ENCODE data around the gene RNASE12.

Gene RNASE12

DNA sequence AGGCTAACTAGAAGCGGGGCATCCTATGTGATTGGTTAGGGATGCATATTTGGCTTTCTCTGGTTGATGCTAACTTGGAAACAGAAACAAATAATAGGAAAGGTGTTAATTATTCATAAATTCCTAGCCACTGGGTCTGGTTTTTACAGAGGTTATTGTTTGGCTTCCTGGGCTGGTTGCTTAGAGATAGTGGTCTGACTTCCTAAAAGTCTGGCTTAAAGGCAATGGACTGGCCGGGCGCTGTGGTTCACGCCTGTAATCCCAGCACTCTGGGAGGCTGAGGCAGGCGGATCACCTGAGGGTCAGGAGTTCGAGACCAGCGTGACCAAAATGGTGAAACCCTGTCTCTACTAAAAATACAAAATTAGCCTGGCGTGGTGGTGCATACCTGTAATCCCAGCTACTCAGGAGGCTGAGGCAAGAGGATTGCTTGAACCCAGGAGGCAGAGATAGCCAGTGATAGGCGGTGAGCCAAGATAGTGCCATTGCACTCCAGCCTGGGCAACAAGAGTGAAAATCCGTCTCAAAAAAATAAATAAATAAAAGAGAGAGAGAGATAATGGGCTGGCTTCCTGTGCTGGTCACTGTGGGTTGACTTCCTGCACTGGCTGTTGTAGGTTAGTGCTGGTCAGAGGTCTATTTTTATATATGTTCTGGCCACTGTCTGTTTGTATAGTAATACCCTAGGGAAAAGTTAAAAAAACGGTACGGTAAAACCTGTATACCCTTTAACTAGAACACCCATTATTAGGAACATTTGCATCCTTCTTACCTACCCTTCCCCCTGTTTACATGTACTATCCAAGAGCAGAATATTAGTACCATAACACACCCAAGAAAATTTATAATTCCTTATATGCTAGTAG lies 26.2 kb upstream of the RNASE12 start:
- H2BK120ac ChIP-seq (ENCODE audit: low read depth, low read length) = no peak overlapping the region
- H3K79me2 ChIP-seq (ENCODE audit: control insufficient read depth, insufficient read depth, low read length) = no peaks in the 10 kb centered on the region
- H3K27ac ChIP-seq (ENCODE audit: low read depth, low read length) = no peak overlapping the region
- no peak overlapping the region for H3K9ac ChIP-seq (ENCODE audit: low read length)
- no peak overlapping the region for H3K18ac ChIP-seq (ENCODE audit: low read length)
- peaks cover 4% of the 10 kb centered on the region for H3K4me1 ChIP-seq (ENCODE audit: control insufficient read depth, low read depth, low read length)
- H3K23ac ChIP-seq (ENCODE audit: low read length) = no peak overlapping the region
- DNase-seq = no peak
- no peak overlapping the region for H4K8ac ChIP-seq (ENCODE audit: low read depth, low read length)
- no peak overlapping the region for H3K4ac ChIP-seq (ENCODE audit: low read depth, low read length)
- H2BK15ac ChIP-seq (replicated peaks; ENCODE audit: low read depth) = no peak overlapping the region
- H3K36me3 ChIP-seq (ENCODE audit: control insufficient read depth, insufficient read depth, low read length) = no peaks in the 10 kb centered on the region
- H3K79me1 ChIP-seq (ENCODE audit: low read length) = no peaks in the 10 kb centered on the region
- no peak overlapping the region for H2AK5ac ChIP-seq (ENCODE audit: low read length)
- no peak overlapping the region for H4K5ac ChIP-seq (ENCODE audit: low read length)
- no peak overlapping the region for H3K56ac ChIP-seq (ENCODE audit: low read length)
- H3K4me2 ChIP-seq (ENCODE audit: low read length) = no peak overlapping the region
- no peaks in the 10 kb centered on the region for H3K27me3 ChIP-seq (ENCODE audit: insufficient read depth, low read length, poor library complexity)
- no peak overlapping the region for H3K4me3 ChIP-seq (ENCODE audit: low read length)
- no CpG with 5 or more reads among the region's 12 CpGs for WGBS (ENCODE audit: extremely low coverage, insufficient coverage, low lambda C conversion rate)
- H2BK5ac ChIP-seq (ENCODE audit: low read length) = no peak overlapping the region

GRCh38 chr14:20615996-20616395 lies 24.8 kb upstream of the RNASE12 start:
- peaks cover 9% of the 10 kb centered on the region for H3K4me1 ChIP-seq (ENCODE audit: control insufficient read depth, low read depth, low read length)
- no peak overlapping the region for H2BK15ac ChIP-seq (replicated peaks; ENCODE audit: low read depth)
- no peak overlapping the region for H2BK5ac ChIP-seq (ENCODE audit: low read length)
- H3K9ac ChIP-seq (ENCODE audit: low read length) = no peak overlapping the region
- H3K4me2 ChIP-seq (ENCODE audit: low read length) = no peak overlapping the region
- no peaks in the 10 kb centered on the region for H3K36me3 ChIP-seq (ENCODE audit: control insufficient read depth, insufficient read depth, low read length)
- H4K5ac ChIP-seq (ENCODE audit: low read length) = no peak overlapping the region
- H3K18ac ChIP-seq (ENCODE audit: low read length) = no peak overlapping the region
- DNase-seq = no peak
- no peak overlapping the region for H3K4ac ChIP-seq (ENCODE audit: low read depth, low read length)
- no peak overlapping the region for H4K8ac ChIP-seq (ENCODE audit: low read depth, low read length)
- H3K23ac ChIP-seq (ENCODE audit: low read length) = no peak overlapping the region
- H3K27me3 ChIP-seq (ENCODE audit: insufficient read depth, low read length, poor library complexity) = no peaks in the 10 kb centered on the region
- no peak overlapping the region for H2AK5ac ChIP-seq (ENCODE audit: low read length)
- H3K27ac ChIP-seq (ENCODE audit: low read depth, low read length) = no peak overlapping the region
- H2BK120ac ChIP-seq (ENCODE audit: low read depth, low read length) = no peak overlapping the region
- no peak overlapping the region for H3K4me3 ChIP-seq (ENCODE audit: low read length)
- H3K79me2 ChIP-seq (ENCODE audit: control insufficient read depth, insufficient read depth, low read length) = no peaks in the 10 kb centered on the region
- no CpG with 5 or more reads among the region's 5 CpGs for WGBS (ENCODE audit: extremely low coverage, insufficient coverage, low lambda C conversion rate)
- no peak overlapping the region for H3K56ac ChIP-seq (ENCODE audit: low read length)
- no peaks in the 10 kb centered on the region for H3K79me1 ChIP-seq (ENCODE audit: low read length)

DNA sequence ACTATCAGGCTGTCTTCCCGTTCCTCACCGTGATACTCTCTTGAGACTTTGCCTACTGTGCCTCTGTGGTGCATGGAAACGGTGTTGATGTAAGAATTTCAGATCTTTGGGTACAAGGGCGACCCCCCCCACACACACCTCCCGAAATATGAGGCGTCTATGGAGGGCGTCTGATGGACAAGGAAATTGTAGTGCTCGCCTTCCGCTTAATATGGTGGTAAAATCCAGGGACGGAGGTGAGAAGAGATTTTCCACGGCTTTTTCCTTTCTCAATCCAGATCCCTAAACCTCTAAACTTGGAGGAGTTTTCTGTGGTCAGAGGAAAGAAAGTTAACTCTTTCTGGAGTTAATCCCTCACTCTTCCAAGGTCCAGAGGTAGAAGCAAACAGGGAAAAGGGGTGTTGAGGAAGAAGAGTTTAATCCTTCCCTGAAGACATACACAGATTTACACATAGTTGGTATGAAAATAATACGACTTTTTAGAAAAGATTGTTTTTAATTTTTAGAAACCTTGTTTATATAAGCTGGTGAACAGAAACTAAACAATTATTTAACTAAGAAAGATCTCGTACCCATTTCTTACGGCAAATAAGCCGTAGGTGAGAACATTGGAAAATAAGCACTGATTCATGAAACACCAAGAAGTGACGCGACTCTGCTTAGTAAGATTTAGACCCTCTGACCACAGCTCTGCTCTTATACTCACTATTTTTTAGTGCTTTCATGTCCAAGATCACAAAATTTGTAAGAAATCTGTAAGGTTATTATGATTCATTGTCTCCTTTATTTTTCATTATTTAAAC lies 23.1 kb upstream of the RNASE12 start:
- H3K23ac ChIP-seq (ENCODE audit: low read length) = no peak overlapping the region
- H3K56ac ChIP-seq (ENCODE audit: low read length) = peak overlapping the region; percentile 96
- H3K79me1 ChIP-seq (ENCODE audit: low read length) = no peaks in the 10 kb centered on the region
- H3K79me2 ChIP-seq (ENCODE audit: control insufficient read depth, insufficient read depth, low read length) = no peaks in the 10 kb centered on the region
- H3K4me3 ChIP-seq (ENCODE audit: low read length) = peak overlapping the region; percentile 56
- H3K4me1 ChIP-seq (ENCODE audit: control insufficient read depth, low read depth, low read length) = peaks cover 9% of the 10 kb centered on the region
- DNase-seq = no peak
- H3K27ac ChIP-seq (ENCODE audit: low read depth, low read length) = peak overlapping the region; percentile 34
- no peak overlapping the region for H4K5ac ChIP-seq (ENCODE audit: low read length)
- H2BK5ac ChIP-seq (ENCODE audit: low read length) = no peak overlapping the region
- no peak overlapping the region for H3K4ac ChIP-seq (ENCODE audit: low read depth, low read length)
- no peak overlapping the region for H2AK5ac ChIP-seq (ENCODE audit: low read length)
- WGBS (ENCODE audit: extremely low coverage, insufficient coverage, low lambda C conversion rate) = no CpG with 5 or more reads among the region's 17 CpGs
- no peaks in the 10 kb centered on the region for H3K27me3 ChIP-seq (ENCODE audit: insufficient read depth, low read length, poor library complexity)
- H2BK120ac ChIP-seq (ENCODE audit: low read depth, low read length) = peak overlapping the region; percentile 74
- H3K36me3 ChIP-seq (ENCODE audit: control insufficient read depth, insufficient read depth, low read length) = no peaks in the 10 kb centered on the region
- peak overlapping the region; percentile 64 for H3K18ac ChIP-seq (ENCODE audit: low read length)
- H2BK15ac ChIP-seq (replicated peaks; ENCODE audit: low read depth) = no peak overlapping the region
- no peak overlapping the region for H4K8ac ChIP-seq (ENCODE audit: low read depth, low read length)
- H3K9ac ChIP-seq (ENCODE audit: low read length) = peak overlapping the region; percentile 84
- H3K4me2 ChIP-seq (ENCODE audit: low read length) = peak overlapping the region; percentile 19

DNA sequence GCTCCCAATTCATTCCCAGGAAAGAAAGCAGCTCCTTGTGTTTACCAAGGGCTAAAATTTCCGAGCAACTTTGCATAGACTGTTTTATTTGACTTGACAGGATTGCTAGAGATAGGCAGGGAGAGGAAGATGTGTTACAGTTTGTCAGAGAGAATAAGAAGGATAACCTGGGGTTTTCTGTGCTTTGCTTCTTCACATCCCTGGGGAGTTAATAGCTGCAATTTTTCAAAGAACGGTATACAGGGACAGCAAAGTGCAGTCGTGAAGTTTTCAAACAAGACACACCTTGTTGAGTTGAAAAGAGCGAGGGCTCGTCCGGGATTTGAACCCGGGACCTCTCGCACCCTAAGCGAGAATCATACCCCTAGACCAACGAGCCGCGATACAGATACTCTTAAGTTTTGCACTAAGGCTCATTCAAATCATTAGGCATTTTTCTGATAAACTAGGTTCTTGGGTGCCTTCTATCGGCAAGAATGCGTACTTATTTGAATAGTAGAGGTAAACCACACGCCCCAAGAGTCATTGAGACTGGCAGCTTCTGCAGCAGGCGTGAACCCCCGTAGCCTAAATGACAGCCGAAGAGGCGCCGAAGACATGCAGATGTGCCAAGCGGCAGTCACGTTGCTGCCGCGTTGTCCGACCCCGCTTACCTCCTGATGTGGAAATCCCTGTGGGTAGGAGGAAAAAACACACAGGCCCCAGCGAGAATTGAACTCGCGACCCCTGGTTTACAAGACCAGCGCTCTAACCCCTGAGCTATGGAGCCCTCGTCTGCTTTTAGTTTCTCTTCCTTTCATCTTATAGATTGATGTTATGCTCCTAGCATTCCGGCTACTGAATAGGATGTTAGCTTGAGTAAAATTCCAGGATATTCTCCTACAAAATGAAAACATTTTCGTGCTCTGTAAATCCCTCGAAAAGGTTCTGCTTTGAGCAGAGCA lies 22.2 kb upstream of the RNASE12 start:
- WGBS (ENCODE audit: extremely low coverage, insufficient coverage, low lambda C conversion rate) = no CpG with 5 or more reads among the region's 34 CpGs
- peak overlapping the region; percentile 43 for H3K4me2 ChIP-seq (ENCODE audit: low read length)
- H3K36me3 ChIP-seq (ENCODE audit: control insufficient read depth, insufficient read depth, low read length) = no peaks in the 10 kb centered on the region
- no peak overlapping the region for H3K4ac ChIP-seq (ENCODE audit: low read depth, low read length)
- no peak overlapping the region for H2BK5ac ChIP-seq (ENCODE audit: low read length)
- H2AK5ac ChIP-seq (ENCODE audit: low read length) = no peak overlapping the region
- H3K27ac ChIP-seq (ENCODE audit: low read depth, low read length) = peak overlapping the region; percentile 34
- peaks cover 9% of the 10 kb centered on the region for H3K4me1 ChIP-seq (ENCODE audit: control insufficient read depth, low read depth, low read length)
- peak overlapping the region; percentile 96 for H3K56ac ChIP-seq (ENCODE audit: low read length)
- H3K79me2 ChIP-seq (ENCODE audit: control insufficient read depth, insufficient read depth, low read length) = no peaks in the 10 kb centered on the region
- H3K4me3 ChIP-seq (ENCODE audit: low read length) = peak overlapping the region; percentile 56
- H3K9ac ChIP-seq (ENCODE audit: low read length) = peak overlapping the region; percentile 84
- no peaks in the 10 kb centered on the region for H3K27me3 ChIP-seq (ENCODE audit: insufficient read depth, low read length, poor library complexity)
- H4K8ac ChIP-seq (ENCODE audit: low read depth, low read length) = no peak overlapping the region
- DNase-seq = peak; percentile 99
- peak overlapping the region; percentile 64 for H3K18ac ChIP-seq (ENCODE audit: low read length)
- no peak overlapping the region for H2BK120ac ChIP-seq (ENCODE audit: low read depth, low read length)
- H3K79me1 ChIP-seq (ENCODE audit: low read length) = no peaks in the 10 kb centered on the region
- no peak overlapping the region for H3K23ac ChIP-seq (ENCODE audit: low read length)
- no peak overlapping the region for H4K5ac ChIP-seq (ENCODE audit: low read length)
- H2BK15ac ChIP-seq (replicated peaks; ENCODE audit: low read depth) = no peak overlapping the region

- H2BK120ac ChIP-seq (ENCODE audit: low read depth, low read length) = no peak overlapping the region
- no peak overlapping the region for H2BK15ac ChIP-seq (replicated peaks; ENCODE audit: low read depth)
- H3K9ac ChIP-seq (ENCODE audit: low read length) = no peak overlapping the region
- no peak overlapping the region for H3K23ac ChIP-seq (ENCODE audit: low read length)
- no CpG with 5 or more reads among the region's 5 CpGs for WGBS (ENCODE audit: extremely low coverage, insufficient coverage, low lambda C conversion rate)
- H3K4me1 ChIP-seq (ENCODE audit: control insufficient read depth, low read depth, low read length) = peaks cover 9% of the 10 kb centered on the region
- H3K4me3 ChIP-seq (ENCODE audit: low read length) = no peak overlapping the region
- H3K4me2 ChIP-seq (ENCODE audit: low read length) = no peak overlapping the region
- no peak overlapping the region for H4K8ac ChIP-seq (ENCODE audit: low read depth, low read length)
- H3K56ac ChIP-seq (ENCODE audit: low read length) = peak overlapping the region; percentile 65
- no peak for DNase-seq
- no peak overlapping the region for H3K27ac ChIP-seq (ENCODE audit: low read depth, low read length)
- no peaks in the 10 kb centered on the region for H3K27me3 ChIP-seq (ENCODE audit: insufficient read depth, low read length, poor library complexity)
- H3K4ac ChIP-seq (ENCODE audit: low read depth, low read length) = no peak overlapping the region
- H2AK5ac ChIP-seq (ENCODE audit: low read length) = no peak overlapping the region
- no peak overlapping the region for H3K18ac ChIP-seq (ENCODE audit: low read length)
- H3K79me2 ChIP-seq (ENCODE audit: control insufficient read depth, insufficient read depth, low read length) = no peaks in the 10 kb centered on the region
- no peaks in the 10 kb centered on the region for H3K36me3 ChIP-seq (ENCODE audit: control insufficient read depth, insufficient read depth, low read length)
- no peak overlapping the region for H4K5ac ChIP-seq (ENCODE audit: low read length)
- H2BK5ac ChIP-seq (ENCODE audit: low read length) = no peak overlapping the region
- no peaks in the 10 kb centered on the region for H3K79me1 ChIP-seq (ENCODE audit: low read length)
Measured at GRCh38 chr14:20612403-20612802, 21.2 kb upstream of the RNASE12 start.
